Renal cortical epithelial cell (primary cell): ENCODE data around the gene PTCD1. TPM values are rescaled to one million over a fixed set of nuclear protein-coding genes. Genes with fewer than 3 reads are reported as not detected.

Experiments used
- DNase-seq: peaks from one replicate; pipeline ENCODE4 v3.0.0-alpha.2; 2011; ENCODE audit warnings: low read depth
- total RNA-seq: library from RNA; depleted of rRNA; stranded (reverse); fragments of >200 nt; gene quantifications from 2 replicates; pipeline ENCODE4 v1.2.3, GENCODE V29; 2014

Gene PTCD1, protein sequence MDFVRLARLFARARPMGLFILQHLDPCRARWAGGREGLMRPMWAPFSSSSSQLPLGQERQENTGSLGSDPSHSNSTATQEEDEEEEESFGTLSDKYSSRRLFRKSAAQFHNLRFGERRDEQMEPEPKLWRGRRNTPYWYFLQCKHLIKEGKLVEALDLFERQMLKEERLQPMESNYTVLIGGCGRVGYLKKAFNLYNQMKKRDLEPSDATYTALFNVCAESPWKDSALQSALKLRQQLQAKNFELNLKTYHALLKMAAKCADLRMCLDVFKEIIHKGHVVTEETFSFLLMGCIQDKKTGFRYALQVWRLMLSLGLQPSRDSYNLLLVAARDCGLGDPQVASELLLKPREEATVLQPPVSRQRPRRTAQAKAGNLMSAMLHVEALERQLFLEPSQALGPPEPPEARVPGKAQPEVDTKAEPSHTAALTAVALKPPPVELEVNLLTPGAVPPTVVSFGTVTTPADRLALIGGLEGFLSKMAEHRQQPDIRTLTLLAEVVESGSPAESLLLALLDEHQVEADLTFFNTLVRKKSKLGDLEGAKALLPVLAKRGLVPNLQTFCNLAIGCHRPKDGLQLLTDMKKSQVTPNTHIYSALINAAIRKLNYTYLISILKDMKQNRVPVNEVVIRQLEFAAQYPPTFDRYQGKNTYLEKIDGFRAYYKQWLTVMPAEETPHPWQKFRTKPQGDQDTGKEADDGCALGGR
- total RNA-seq = 6.7 and 8.7 TPM in 2 replicates

DNA sequence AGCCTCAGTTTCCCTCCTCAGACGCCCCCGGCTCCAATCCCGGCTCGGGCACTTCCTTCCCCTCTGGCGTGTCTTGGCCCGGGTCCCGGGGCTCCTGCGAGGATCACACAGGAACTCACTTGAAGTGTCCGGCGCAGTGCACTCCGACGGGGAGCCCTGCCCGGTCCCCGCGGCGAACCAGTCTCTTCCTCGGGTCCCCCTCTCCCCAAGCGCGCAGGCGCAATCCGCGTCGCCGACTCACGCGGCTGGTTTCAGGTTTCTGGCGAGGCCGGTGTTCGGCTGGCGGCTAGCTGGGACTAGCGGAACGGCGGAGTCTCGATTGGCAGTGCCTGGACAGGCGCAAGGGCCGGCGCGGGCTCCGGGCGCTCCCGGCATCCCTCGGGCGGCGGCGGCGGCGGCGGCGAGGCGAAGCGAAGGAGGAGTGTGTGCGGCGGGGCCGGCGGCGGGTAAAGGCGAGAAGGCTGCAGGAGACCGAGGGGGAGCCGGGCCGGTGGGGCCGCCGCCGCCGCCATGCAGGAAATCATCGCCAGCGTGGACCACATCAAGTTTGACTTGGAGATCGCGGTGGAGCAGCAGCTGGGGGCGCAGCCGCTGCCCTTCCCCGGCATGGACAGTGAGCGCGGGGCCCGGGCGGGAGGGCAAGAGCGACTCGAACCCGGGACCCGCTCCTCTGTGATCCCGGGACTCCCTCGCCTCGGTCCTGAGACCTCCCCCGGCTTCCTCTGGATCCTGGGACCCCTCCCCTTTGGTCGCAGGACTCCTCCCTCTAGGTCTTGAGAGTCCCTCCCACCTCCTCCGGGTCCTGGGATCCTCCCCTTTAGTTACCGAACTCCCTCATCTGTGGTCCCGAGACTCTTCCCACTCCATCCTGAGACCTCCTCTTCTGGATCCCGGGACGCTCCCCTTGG, at the start of gene PTCD1, which contains the start of gene CPSF4:
PTCD1 (minus strand) TSS at position 226 of the 908 bp plus-strand sequence. CDS start 3,556 bp downstream, outside the sequence.
CPSF4 (plus strand) TSS at position 371 of the 908 bp plus-strand sequence; CDS start at position 511, 140 bp downstream.
- DNase-seq = peak; percentile 87

DNA sequence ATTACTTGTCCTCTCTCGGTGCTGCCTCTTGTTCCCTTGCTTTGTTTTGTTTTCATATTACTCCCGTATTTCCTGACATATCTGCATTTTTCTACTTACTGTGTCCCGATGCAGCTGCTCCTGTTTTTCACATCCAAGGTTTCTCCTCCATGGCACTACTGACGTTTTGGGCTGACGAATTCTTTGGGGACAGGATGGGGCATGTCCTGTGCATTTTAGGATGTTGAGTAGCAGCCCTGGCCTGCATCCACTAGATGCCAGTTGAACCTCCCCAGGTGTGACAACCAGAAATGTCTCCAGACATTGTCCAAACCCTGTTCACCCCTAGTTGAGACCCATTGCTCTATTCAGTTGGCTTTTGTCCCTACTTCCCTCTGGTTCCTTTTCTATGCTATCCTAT, 46.5 kb upstream of the PTCD1 start:
- DNase-seq = no peak

DNA sequence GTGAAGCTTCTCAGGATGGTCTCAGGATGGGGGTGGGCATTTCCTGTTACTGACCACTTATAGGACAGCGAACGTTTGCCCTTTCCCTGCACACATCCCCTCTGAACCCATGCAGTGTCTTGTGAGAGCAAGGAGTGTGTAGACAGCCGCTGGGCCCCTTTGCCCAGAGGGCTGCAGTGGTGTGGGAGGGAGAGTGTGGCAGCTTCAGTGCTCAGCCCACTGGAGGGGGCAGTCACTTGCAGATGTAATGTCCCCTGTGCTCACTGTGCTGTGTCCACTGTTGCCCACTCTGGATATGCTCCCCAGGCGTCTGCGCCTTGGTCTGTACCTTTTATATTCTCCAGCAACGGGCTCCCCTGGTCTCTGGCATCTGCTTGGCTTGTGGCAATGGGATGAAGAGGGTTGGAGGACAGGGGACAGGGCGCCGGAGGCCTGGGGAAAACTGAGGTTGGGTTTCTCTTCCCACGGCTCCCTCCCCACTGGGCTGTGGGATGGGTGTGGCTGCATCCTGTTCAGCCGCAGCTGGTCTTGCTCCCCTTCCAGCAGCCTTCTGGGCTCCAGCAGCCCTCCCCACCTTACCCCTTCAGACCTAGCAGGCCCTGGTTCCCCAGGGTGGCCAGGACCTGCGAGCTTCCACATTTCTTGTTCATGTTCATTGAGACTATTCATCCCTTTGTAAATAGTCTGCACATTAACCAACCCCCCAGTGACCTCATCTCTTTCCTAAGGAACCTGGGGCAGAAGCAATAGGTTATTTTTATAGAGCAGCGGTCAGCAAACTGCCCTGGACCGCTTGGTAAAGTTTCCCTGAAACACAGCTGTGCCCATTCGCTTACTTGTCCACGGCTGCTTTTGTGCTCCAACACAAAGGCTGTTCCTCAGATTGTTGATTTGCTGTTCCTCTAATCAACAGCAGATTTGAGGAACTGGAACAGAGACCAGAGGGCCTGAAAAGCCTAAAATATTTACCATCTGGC, 40.2 kb upstream of the PTCD1 start:
- no peak for DNase-seq

DNA sequence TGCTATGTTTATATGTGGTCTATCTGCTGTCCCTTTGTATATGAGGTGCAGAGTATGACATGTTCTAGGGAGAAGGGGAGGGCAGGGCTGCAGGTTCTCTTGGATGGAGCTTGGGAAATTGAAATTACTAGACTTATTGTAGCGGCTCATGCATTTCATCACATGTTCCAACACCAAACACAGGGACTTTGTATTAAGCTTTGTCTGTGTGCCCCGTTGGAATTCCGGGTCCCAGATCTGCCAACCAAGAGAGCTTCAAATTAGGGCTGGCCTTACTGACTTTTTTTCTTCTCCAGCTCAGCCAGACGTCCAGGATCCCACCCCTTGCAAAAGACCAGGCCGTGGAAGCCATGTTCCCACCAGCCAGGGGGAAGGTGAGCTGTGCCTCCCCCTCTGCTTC, 37.5 kb upstream of the PTCD1 start:
- DNase-seq = no peak

DNA sequence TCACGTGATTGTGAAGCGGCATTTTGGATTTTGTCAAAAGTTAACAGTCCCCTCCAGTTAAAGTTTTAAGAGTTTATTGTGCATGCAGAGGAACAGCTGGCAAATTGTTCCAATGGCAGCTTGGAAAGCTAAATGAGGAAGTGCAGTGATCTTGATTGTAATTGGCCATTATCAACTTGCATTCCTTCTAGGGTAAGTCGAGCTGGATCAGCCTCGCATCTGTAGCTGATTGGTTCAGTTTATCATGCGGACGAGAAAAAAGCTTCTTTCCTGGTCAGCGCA, 34.7 kb upstream of the PTCD1 start:
- DNase-seq = peak; percentile 91

DNA sequence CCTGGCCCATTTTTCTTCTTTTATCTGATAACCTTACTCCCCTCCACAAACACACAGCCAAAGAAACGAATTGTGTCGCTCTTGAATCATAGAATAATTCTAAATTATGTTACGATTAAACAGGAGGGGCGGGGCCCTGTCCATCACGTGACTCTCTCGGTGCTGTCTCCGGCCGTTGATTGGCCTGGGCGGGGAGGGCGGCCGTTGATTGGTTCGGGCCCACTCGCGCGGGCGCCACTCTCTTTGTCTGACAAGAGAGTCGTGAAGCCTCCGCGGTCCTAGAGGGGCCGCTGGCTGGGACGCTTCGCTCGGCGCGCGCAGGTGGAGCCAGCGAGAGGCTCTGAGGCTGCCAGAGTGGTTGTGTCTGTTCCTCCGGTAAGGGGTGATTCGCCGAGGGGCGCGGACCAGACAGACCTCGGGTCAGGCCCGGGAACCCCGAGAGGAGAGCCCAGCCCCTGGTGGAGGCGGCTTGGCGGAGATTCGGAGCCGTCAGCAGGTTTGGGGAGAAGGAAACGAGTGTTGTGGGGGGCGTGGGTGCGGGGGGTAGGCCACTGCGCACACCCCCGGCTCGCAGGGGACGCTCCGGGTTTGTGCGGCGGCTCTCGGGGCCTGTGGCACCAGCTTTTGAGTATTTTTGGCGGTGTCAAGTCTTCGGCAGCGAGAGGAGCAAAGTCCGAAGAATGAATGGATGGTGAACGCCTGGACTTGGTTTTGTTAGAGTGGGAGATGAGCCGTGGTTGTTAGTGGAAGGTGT, 34.1 kb upstream of the PTCD1 start, which contains the start of gene ZNF789:
ZNF789 (plus strand) TSS at position 330 of the 754 bp plus-strand sequence. CDS start 3,567 bp downstream, outside the sequence.
- DNase-seq = peak; percentile 82

DNA sequence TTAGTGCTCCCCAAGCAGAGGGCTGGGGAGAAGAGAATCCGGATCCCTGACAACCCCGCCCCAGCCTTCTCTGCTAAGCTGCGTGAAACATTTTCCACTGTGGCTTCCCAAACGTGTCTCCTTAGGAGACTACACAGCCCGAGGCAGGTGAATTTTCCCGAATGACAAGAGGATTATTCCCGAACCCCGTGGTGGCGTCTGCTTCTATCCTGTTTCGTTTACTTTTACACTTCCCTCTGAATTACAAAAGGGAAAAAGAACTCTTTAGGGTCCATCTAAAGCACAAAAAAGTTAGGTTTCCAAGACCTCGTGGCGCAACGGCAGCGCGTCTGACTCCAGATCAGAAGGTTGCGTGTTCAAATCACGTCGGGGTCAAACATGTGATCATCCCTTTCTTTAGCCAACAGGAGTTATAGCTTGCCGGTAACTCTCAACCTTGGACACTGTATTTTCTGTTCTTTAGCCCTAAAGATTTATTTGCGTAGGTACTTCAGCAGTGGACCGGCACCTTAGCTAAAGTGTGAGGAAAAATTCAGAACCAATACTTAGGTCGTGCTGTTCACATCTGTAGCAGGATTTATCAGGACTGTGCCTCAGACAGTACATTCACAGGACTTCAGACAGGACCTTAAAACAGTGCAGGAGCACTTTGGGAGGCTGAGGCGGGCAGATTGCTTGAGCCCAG, 30.9 kb upstream of the PTCD1 start:
- DNase-seq = peak; percentile 4

DNA sequence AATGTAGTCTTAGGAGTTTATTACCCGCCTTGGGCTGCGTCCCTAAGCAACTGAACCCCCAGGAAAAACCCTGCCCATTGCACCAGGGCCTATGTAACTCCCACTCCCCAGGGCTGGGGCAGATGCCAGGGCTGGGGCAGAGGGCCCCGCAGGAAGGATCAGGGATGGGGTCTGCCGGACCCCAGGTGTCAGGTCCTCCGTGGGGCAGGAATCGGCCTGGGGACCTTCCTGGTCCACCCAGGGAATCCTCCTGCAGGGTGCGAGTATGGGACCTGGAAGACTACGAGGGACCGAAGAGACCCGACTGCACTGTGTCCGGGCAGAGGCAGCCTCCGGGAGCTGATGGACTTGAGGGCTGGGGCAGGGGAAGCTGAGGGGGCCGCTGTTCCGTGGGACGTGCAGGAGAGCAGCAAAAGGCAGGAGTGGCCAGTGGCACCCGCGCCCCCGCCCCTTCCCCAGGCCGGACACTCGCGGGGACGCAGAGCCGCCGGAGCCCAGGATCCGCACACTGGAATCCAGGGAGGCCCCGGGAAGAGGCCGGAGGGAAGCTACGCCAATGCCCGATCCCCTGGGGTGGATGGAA, 29.8 kb upstream of the PTCD1 start:
- DNase-seq = no peak

DNA sequence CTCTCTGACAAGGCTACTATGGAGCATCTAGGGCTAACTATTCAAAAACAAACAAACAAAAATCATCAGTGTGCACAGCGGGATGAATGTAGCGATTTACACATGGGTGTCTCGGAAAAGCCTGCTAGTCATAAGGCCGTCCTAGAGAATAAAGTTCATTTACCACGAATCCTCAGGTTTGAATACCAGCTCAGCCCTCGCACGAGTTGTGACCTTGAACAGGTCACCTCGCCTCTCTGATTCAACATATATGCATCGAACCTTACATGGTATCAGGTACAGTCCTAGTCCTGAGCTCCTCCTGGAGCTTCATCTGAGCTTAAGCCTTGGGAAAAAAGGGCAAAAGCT, 26.8 kb upstream of the PTCD1 start:
- DNase-seq = peak; percentile 5

DNA sequence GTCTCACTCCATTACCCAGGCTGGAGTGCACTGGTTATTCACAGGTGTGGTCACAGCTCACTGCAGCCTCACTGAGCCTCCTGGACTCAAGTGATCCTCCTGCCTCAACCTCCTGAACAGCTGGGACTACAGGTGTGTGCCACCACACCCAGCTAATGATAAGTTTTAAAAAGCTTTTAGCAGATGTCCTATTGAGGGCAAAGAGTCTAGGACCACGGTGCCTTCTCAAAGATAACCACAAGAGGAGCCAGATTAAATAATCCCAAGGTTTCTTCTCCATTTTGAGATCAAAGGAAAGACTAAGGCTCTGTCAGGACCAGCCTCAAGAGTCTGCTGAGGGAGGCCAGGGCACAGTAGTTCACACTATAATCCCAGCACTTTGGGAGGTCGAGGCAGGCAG, 22.6 kb upstream of the PTCD1 start:
- no peak for DNase-seq

DNA sequence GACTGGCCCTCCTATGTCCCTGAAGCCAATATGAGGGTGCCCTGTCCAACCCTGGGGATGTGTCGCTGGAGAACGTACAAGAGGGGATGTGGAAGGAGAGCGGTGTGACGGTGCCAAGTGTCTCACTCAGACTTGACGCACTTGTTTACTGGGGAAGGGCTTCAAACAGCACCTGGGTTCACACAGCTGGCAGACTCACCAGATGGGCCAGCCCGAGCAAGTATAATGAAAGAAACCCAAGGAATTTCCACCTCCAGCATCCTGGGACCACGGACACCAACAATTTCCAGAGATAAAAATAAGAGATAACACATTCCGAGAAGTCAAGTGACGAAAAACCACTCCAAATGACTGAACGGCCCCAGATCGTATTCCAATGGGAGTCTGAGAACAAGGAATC, 22.1 kb upstream of the PTCD1 start:
- DNase-seq = no peak

DNA sequence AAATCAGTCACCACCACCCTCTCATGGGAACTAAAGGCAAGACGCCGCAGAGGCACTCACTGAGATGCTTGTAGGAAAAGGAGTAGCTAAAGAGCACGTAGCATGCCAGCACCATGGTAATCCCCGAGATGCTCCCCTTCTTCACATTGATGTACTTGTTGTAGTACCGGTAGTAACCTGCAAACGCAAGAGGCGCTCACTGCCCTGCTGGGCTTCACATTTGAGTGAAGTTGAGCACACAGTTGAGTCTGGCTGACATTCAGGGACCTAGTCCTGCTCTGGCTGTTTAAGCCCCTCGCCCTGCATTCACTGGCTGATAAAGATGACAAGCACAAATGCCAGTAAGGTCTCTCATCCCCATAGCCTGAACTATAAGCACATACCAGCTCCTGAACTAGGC, 20.5 kb upstream of the PTCD1 start:
- DNase-seq = no peak

DNA sequence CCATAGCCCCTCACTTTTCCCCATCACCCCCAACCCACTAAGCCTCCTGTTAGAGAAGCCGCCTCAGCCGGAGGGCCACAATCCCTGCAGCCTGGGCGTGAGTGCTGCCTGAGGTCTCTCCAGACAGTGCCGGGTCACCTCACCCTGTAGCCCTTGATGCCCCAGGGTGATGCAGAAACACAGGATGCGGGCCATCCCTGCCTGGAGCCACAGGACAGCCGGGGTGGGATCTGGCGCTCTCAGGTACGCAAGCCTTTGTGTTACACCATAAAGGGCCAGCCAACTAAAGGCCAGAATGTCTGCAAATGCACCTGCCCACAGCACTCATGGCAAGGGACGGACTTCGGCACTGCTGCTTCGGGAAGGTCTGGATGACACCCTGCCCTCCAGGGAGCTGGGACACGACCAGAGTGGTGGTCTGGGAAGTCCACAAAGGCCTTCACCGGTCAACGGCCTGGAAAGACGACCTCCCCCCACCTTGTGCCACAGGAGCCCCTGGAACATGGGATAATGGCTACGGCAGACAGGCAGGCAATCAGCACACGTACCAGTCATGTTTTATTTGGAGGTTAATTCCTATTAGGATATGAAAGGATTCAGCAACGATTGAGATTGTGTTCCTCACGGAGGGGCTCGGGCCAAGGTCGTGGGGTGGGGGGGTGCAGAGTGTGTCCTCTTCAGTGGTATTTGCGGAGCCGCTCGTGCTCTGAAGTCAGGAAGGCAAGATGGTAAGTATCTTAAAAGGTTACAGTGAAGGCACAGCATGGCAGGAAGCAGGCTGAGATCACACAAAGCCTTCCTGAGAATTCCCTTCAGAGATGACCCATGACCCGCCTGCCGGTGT, 19.3 kb upstream of the PTCD1 start:
- no peak for DNase-seq

DNA sequence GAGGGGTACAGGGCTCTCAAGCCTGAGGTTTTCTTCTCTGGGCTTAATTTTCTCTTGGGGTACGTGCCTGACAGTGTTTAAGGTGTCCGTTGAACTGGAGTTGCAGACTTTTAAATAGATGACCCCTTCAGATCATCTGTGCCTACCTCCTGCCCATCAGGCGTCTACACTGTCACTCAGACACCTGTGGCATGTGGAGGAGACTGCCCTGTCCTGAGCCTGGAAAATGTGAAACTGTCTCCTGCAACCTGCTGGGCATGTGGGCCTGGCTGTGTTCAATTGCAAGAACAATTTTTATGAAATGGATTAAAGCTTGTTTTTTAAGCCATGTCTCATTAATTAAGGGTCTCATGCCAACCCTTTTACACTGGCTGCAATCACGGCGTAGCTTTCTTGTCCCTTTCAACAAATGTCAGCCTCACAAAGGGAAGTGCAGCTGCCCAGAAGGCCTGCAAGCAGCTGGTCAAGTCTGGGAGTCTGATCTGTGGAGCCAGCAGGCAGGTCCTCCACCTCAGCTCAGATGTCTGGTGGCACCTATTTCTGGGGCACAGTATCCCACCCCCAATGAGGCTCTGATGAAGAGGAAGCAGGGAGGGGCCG, 18.6 kb upstream of the PTCD1 start:
- DNase-seq = no peak

DNA sequence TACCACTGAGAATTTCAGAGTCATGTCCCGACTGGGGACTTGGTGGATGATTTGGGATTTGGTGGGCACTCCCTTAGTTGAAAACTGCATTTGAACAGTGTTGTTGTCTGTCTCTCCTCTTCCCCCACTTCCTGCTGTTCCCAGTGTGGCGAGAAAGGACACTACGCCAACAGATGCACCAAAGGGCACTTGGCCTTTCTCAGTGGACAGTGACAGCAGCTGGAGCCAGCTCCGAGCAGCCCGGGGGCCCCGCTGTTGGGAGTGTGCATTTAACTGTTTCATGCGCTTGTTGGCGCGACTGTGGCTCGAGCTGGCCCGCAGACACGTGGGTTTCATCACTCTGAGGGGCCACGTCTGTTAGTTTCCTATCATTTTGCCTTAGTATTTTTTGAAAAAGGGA, 17.7 kb upstream of the PTCD1 start:
- no peak for DNase-seq

DNA sequence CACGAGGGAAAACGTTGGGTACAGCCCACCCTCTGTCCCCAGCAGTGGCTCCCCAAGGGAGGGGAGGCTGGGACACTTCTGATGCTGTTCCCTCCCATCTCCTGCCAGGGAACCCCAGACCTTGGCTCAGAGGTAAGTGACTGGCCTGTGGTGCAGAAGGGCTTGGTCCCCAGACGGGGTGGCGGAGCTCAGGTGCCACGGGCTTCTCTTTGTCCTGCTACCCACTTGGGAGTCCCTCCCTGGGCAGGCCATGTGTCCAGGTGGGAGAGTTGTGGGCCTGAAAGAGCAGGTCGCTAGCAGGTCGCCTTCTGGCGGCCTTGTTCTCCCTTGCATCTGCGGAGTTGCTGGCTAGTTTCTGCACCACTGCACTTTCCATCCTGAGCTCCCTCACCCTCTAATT, 17.3 kb upstream of the PTCD1 start:
- no peak for DNase-seq

DNA sequence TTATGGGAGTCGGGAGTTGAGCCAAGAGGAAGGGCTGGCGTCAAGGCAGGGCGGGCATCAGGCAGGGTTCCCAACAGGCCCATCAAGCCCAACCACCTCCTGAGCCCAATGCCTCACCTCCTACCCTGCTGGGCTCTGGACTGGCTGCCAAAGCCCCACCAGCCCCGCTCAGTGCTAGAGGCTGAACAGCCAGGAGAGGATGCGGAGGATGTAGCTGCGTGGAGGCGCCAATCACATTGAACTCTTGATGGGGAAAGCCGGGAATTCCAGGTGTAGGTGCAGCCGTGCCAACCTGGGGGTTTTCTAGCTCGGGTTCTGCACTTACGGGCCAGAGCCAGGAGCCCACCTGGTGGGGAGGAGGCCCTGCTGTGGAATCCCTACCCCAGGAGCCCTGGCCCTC, 14.5 kb upstream of the PTCD1 start:
- DNase-seq = no peak

DNA sequence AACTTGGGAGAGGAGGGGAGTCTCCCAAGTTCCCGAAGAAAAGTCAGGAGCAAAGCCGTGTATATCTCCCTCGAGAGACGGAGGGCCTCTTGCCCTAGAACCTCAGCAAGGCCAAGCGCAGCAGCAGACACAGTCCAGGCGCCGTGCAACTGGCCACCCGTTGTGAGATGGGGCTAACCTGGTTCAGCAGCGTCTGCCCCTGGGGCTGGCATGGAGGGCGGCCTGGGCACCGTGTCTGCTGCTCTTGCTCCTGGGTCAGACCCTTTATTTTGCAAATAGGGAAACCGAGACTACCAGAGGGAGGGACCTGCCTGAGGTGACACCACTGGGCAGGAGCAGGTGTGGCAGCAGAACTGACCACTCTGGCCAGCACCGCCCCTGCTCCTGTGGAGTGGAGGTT, 13.9 kb upstream of the PTCD1 start:
- DNase-seq = no peak
